Stimulated activated CD8-positive, alpha-beta memory T cell treated with anti-CD3 and anti-CD28 coated beads, Interleukin-12 subunit alpha, Interleukin-12 subunit beta, amount 100 ng/mL, for 4 hours (primary cell): ENCODE measurements around the gene INHBC.

Experiments used
- DNase-seq: peaks from one replicate; pipeline ENCODE4 v3.0.0-alpha.2; 2020; ENCODE audit warnings: low read depth

INHBC gene

DNA sequence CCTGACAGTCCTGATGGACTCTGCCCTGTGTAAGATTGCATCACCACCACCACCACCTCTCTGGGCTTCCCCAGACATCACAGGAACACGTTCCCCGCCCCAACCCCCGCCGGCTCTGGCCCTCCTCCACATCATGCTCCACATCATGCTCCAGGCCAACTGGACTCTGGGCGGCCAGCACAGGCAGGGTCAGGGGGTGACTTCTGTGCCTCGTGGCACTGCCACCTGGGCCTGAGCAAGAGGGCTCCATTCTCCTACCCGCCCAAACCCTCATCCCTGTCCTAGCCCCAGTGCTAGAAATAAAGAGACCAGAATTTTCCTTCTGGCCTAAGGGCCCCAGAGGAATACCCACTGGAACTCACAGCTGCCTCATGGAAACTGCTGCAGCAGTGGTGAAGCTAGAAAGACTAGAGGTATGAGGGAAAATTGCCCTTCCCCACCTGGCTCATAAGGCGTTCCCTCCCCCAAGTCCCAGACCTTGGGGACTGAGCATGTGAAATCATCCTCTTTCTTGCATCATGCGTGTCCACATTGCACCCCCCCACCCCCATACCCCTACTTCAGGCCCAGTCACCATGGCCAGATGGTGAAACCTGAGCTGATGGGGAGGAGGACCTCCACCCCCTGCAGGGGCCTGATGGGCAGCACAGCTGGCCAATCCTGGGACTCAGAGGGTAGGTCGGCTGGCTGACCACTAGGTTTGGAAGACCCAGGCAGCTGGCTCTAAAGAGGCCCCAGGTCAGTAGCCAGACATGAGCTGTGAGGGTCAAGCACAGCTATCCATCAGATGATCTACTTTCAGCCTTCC lies 20.2 kb downstream of the INHBC start, which contains the start of gene INHBE:
INHBE (plus strand) TSS at position 742 of the 808 bp plus-strand sequence. CDS start 230 bp downstream, outside the sequence.
- DNase-seq, result no peak

DNA sequence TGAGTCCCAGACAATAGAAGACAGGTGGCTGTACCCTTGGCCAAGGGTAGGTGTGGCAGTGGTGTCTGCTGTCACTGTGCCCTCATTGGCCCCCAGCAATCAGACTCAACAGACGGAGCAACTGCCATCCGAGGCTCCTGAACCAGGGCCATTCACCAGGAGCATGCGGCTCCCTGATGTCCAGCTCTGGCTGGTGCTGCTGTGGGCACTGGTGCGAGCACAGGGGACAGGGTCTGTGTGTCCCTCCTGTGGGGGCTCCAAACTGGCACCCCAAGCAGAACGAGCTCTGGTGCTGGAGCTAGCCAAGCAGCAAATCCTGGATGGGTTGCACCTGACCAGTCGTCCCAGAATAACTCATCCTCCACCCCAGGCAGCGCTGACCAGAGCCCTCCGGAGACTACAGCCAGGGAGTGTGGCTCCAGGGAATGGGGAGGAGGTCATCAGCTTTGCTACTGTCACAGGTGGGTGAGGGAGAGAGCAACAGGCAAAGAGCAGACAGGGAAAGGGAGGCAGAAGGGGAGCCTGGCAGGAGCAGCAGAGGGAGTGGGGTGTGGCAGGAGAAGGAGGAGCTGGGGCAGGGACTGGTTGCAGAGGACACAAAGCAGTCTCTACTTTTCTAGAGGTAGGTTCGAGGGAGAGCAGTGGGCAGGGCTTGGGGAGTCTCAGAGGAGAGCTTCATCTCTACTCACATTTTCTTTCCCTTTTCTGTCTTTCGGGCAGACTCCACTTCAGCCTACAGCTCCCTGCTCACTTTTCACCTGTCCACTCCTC lies 21.0 kb downstream of the INHBC start:
- no peak for DNase-seq

DNA sequence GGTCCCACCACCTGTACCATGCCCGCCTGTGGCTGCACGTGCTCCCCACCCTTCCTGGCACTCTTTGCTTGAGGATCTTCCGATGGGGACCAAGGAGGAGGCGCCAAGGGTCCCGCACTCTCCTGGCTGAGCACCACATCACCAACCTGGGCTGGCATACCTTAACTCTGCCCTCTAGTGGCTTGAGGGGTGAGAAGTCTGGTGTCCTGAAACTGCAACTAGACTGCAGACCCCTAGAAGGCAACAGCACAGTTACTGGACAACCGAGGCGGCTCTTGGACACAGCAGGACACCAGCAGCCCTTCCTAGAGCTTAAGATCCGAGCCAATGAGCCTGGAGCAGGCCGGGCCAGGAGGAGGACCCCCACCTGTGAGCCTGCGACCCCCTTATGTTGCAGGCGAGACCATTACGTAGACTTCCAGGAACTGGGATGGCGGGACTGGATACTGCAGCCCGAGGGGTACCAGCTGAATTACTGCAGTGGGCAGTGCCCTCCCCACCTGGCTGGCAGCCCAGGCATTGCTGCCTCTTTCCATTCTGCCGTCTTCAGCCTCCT lies 21.6 kb downstream of the INHBC start:
- DNase-seq, result no peak

DNA sequence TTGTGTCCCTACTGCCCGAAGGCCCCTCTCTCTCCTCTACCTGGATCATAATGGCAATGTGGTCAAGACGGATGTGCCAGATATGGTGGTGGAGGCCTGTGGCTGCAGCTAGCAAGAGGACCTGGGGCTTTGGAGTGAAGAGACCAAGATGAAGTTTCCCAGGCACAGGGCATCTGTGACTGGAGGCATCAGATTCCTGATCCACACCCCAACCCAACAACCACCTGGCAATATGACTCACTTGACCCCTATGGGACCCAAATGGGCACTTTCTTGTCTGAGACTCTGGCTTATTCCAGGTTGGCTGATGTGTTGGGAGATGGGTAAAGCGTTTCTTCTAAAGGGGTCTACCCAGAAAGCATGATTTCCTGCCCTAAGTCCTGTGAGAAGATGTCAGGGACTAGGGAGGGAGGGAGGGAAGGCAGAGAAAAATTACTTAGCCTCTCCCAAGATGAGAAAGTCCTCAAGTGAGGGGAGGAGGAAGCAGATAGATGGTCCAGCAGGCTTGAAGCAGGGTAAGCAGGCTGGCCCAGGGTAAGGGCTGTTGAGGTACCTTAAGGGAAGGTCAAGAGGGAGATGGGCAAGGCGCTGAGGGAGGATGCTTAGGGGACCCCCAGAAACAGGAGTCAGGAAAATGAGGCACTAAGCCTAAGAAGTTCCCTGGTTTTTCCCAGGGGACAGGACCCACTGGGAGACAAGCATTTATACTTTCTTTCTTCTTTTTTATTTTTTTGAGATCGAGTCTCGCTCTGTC lies 22.3 kb downstream of the INHBC start:
- no peak for DNase-seq

DNA sequence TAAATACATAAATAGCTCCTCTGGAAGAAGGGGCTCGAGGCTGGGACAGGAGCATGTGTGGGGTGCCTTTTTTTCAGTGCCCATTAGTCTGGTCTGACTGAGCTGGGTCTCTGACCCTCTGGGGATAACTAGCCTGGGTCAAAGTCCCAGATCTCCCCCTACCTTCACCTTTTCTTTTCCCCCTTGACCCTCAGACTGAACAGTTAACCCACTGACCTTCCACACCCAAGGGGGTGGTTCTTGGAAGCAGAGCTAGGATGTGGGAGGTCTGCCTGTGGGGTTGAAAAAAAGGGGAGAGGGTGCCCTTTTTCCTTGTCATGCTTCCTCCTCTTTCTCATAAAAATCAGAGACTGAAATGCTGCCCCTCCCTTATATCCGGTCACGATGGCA lies 24.1 kb downstream of the INHBC start:
- no peak for DNase-seq

DNA sequence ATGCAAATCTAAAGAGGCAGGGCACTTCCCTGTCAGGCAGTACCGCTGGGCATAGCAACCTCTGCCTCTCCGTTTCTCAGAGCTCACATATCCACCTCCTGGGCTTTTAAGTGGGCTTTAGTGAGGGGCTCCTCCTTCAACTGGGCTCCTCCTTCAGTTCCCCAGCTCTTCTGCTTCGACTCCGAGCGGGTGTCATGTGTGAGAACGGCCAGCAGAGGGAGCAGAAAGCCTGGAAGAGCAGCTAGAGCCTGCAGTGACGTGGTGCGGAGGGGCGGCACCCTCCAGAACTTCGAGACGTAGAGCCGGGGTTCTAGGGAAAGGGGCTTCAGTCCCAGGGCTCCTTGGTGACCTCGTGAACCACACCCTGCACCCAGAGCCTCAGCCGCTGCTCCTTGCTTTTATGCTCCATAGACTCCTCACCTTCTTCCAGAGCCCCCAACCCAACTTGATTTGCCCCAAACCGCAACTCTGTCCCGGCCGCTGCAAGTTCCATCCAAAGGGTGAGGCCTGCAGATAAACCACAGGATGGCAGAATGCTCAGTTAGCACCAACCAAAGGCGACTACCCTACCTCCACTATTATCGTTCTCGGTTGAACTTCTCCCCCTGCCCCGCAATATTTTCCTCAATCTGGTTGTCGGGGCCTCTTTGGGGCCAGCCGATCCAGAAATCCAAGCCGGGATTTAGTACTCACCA lies 24.6 kb downstream of the INHBC start:
- peak; percentile 81 for DNase-seq

DNA sequence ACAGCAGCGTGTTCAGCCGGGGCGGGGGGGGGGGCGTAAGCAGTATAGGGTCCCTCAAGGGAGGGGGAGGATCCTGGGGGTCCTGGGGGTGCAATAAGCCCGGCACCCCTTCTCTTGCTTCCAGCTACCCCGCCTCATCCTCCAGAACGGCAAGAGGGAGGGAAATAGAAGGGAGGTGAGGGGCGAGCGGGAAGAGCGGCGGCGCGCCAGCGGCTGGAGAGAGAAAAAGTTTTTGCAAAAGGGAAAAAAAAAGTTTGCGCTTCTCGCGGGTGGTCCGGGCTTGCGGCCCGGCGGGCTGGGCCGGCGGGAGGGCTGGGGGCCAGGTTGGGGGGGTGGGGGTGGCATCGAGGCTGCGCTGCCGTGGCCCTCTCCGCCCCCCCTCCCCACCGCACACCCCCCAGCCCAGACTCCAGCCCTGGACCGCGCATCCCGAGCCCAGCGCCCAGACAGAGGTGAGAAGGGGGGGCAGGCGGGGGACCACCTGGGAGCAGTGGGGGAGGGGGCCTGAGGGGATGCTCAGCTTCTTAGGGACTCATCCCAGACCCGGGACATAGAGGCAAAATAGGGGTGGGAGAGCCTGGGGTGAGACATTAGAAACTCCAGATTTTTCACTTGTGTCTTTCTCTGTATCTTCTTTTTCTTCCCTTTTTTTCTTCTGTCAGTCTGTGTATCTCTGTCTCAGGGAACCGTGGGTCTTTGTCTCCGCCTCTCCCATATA lies 25.3 kb downstream of the INHBC start, which contains the start of gene GLI1:
GLI1 (plus strand) TSS at position 36 of the 718 bp plus-strand sequence. CDS start 3,907 bp downstream, outside the sequence.
- DNase-seq, result no peak

DNA sequence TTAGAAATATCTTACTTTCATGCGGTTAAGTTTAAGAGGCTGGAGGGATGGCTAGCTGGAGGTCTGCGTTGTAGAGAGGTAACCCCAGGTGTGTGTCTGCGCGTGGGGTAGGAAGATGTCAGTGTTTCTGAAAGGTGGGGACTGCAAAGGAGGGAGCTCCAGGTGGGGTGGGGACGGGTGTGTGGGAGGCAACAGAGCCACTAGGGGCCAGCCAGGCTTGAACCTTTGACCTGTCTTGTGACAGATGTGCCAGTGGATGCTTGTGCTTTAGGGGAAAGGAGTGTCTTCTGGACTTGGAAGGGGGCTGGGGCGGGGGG lies 25.8 kb downstream of the INHBC start:
- DNase-seq, result no peak

DNA sequence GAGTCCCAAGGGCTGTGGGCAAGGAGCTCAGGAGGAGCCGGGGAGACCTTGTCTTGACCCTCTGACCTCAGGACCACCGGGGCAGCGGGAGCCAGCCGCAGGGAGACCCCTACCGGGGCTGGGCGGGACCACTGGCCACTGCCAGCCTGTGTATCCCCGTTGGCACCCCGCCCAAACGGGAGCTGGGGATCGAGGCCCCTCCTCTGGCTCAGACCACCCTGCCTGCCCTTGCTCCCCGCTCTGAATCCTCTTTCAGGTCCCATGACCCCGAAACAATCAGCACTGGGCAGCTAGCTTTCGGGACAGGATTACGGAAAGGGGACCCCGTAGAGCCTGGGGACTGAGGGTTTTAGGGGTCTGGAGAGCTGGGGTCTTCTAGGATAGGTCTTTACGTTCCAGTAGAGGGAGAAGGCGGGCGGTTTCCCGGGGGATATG lies 26.3 kb downstream of the INHBC start:
- DNase-seq, result no peak

DNA sequence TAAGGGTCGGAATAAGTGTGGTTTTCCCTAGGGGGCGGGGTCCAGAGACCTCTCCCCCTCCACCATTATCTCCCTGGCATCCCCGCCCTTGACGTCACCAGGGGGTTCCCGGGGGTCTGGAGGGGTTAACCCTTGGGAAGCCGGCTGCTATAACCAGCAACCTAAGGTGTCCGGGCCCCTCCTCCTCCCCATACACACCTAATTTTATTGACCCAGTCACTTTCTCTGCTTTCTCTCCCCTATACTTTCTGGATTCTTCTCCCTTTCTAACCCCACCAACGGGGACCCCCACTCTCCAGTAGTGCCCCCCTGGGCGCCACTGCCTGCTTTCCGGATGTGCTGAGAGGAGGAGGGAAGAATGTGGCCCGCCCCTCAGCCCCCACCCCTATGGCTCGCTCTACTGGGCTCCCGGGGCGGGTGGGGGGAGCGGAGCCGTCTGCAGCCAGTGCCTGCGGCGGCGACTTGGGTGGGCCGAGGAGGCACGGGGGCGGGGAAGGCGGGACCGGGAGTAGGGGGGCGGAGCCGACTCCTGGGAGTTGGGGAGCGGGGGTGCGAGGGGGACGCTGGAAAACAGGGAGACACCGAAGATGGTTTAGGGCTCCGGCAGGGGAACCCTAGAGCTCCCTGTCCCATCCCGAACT lies 26.8 kb downstream of the INHBC start:
- DNase-seq, result no peak

DNA sequence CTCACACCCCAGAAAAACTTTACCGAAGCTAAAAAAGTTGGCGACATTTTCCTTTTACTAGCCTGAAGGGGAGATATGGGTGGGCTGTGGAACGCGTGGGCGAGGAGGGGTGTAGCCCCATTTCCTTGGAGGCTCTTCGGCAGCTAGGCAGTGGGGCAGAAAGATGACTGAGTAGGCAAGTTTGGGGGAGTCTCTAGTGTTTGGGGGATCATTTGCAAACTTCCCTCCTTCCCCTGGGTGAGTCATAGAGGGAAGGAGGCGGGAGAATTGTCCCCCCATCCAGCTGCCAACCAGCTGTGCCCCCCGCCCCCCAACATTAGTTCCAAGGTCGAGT lies 27.3 kb downstream of the INHBC start:
- DNase-seq, result no peak

DNA sequence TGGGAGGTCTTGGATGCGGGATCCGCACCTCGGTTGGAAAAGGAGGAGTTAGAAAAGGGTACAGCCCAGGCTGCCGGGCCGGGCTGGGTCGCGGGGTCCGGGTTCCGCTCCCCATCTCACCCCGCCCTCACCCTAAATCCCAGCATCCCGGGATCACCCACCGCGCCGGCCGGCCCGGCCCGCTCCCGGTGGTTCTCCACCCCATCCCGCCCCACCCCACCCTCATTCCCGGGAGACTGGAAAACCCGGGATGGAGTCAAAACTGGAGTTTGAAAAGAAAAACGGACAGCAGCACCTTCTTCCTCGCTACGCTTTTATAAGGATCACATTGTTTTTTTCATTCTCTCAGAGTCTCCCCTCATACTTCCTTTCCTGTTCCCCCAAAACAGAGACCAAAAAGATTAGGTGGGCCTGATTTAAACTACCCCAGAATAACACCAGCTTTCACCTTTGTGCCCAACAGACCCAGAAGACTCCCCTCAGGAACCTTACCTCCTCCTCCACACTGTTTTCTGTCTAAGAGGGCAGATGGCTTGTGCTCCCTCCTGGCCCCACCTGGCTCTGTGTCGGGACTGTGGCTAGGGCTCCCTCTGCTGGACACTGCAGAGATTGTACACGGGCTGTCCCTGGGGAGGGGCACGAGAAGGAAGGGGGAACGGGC lies 27.8 kb downstream of the INHBC start:
- peak; percentile 74 for DNase-seq

DNA sequence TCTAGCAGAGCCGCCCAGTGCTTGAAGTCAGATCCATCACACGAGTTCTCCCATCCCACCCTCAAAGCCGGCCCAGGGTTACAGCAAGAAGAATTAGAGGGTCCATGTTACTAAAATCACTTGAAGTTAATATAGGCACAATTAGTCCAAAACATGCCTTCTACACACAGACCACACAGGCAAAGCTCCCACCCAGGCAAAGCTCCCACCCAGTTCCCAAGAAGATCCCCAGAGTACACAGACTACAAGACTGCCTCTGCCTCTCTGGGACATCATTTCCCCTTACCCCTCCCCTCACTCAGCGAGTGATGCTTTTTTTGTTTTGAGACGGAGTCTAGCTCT lies 28.3 kb downstream of the INHBC start:
- no peak for DNase-seq

DNA sequence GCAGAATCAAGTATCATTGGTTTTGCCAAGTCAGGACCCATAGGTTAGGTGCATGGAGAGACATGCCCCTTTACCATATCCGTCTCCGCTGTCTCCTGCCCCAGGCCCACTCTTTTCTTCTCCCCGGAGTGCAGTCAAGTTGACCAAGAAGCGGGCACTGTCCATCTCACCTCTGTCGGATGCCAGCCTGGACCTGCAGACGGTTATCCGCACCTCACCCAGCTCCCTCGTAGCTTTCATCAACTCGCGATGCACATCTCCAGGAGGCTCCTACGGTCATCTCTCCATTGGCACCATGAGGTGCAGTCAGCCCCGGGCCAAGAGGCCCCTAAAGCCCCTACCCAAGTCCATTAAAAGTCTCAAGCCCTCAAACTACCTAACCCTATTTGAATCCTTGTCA lies 30.0 kb downstream of the INHBC start:
- no peak for DNase-seq

DNA sequence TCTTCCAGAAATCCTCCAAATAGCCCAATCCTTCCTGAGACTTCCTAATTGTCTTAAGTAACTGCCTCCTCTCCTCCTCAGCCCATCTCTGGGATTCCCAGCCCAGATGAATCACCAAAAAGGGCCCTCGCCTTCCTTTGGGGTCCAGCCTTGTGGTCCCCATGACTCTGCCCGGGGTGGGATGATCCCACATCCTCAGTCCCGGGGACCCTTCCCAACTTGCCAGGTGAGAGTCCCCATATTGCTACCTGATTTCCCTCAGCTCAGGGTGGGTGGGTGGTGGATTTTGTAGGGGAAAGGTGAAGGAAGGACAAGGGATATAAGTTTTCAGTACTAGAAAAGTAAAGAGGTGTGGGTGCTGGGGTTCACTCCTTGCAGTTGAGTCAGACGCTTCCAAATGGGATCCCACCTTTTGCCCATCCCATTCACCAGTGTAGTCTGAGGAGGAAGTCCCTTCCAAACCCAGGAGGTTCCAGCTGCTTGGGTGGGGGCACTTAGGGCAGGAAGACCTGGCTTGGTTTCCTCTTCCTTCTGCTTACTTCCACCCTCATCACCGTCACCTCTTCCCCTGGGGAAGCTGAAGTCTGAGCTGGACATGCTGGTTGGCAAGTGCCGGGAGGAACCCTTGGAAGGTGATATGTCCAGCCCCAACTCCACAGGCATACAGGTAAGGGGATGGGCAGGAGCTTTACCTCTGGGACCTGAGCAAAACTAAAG lies 30.6 kb downstream of the INHBC start:
- DNase-seq, result no peak

DNA sequence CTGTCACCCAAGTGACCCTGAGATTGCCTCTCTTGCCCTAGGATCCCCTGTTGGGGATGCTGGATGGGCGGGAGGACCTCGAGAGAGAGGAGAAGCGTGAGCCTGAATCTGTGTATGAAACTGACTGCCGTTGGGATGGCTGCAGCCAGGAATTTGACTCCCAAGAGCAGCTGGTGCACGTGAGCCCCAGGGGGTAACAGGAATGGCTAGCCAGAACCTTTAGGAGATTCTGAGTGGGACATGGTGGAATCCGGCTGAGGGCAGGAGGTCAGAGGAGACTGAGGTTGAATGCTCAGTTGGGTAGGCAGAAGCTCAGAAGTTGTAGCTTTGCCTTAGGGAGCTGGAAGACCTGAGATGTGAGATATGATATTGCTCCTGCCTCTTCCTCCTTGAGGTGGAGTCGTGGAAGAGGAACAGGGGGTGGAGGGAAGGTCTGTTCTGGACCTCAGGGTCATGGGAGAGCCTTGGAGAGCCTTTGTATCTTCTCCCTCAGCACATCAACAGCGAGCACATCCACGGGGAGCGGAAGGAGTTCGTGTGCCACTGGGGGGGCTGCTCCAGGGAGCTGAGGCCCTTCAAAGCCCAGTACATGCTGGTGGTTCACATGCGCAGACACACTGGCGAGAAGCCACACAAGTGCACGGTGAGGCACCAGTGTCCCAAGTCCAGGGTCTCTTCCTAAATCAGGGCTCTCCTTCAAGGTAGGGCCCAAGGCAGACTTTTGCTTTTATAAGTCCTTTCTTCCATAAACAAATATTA lies 31.3 kb downstream of the INHBC start:
- no peak for DNase-seq

DNA sequence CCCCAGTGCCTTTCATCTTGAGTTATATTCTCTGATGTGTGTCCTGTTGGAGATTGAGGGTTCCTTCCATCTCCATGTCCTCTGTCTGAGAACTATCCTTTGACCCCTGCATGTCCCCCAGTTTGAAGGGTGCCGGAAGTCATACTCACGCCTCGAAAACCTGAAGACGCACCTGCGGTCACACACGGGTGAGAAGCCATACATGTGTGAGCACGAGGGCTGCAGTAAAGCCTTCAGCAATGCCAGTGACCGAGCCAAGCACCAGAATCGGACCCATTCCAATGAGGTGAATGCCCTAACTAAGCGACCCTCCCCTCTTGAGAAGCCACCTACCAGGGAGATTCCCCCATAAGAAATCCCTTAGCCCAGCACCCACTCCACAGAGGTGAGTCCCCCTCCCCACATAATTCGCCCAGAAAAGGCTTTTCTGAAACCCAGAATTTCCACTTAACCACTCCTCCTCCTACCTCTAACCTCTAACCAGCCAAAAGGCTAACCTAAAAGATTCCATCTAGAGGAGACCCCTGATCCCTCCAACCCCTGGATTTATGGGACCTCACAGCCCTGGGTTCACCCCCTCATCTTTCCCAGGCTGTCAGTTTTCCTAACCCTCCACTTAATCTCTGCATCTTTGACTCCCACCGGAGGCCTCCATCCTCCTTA lies 32.8 kb downstream of the INHBC start:
- DNase-seq, result no peak

DNA sequence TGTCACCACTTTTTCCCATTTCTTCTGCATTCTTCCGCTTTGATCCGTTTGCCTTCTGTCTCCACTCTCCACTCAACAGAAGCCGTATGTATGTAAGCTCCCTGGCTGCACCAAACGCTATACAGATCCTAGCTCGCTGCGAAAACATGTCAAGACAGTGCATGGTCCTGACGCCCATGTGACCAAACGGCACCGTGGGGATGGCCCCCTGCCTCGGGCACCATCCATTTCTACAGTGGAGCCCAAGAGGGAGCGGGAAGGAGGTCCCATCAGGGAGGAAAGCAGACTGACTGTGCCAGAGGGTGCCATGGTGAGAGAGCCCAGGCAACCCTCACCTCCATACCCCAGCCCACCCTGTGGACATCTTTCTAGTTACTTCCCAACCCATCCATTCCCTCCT lies 33.3 kb downstream of the INHBC start:
- no peak for DNase-seq
